HG03520 (cell line): Measurements from ENCODE around the gene TXNRD1.

ENCODE experiments used
- ATAC-seq: cut with Tn5 transposase; IDR thresholded peaks from one replicate; pipeline ENCODE4 v1.9.1; 2021; ENCODE audit warnings: mild to moderate bottlenecking, moderate library complexity; ENCODE audit not compliant: unreplicated experiment

Gene TXNRD1

GRCh38 chr12:104347374-104348075 lies 131.9 kb downstream of the TXNRD1 start:
- no peak for ATAC-seq

DNA sequence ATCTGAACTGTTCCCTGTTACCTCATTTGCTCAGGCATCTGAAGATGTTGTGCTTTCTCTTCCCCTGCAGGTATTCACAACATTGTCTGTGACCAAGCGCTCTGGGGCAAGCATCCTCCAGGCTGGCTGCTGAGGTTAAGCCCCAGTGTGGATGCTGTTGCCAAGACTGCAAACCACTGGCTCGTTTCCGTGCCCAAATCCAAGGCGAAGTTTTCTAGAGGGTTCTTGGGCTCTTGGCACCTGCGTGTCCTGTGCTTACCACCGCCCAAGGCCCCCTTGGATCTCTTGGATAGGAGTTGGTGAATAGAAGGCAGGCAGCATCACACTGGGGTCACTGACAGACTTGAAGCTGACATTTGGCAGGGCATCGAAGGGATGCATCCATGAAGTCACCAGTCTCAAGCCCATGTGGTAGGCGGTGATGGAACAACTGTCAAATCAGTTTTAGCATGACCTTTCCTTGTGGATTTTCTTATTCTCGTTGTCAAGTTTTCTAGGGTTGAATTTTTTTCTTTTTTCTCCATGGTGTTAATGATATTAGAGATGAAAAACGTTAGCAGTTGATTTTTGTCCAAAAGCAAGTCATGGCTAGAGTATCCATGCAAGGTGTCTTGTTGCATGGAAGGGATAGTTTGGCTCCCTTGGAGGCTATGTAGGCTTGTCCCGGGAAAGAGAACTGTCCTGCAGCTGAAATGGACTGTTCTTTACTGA lies 132.9 kb downstream of the TXNRD1 start:
- no peak for ATAC-seq

- ATAC-seq, result no peak
These were observed 133.5 kb downstream of the TXNRD1 start for GRCh38 chr12:104348994-104349494.

DNA sequence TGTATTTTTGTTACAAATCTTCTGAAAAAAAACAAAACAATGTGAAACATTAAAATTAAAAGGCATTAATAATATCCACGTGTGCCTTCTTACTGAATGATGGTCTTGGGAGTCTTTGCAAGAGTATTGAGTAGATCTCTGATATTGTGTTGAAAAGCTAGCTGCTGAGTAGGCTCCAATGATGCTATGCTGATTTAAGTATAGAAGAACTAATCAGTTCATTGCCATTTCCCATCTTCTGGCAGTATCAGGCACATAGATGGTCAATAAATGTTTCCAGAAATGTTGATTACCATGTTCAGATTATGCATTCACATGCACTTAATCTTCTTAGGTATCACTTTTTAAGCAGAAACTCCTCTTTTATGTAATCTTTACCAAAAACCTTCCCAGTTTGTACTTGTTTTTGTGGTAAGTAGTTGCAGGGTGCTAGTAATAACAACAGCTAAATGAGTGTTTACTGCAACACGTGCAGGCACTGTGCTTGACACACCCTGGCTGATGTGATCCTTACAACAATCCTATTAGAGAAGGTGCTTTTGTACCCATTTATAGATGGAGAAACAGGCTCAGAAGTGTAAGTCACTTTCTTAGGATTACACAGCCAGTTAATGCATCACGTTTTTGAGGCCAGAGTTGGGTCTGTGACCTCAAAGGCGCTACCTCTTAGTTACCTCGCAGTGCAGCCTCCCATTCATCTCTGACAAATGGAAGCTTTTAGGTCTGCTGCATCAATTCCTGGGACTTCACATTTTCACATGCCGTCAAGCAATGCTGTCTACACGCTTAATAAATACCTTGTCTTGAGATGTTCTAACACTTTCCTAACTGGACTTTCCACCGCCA lies 134.9 kb downstream of the TXNRD1 start:
- no peak for ATAC-seq

- no peak for ATAC-seq
These were observed 135.7 kb downstream of the TXNRD1 start for GRCh38 chr12:104351057-104351983.

GRCh38 chr12:104352106-104352713 lies 136.6 kb downstream of the TXNRD1 start:
- no peak for ATAC-seq

GRCh38 chr12:104353012-104353981 lies 137.7 kb downstream of the TXNRD1 start:
- ATAC-seq, result no peak

GRCh38 chr12:104354167-104354867 lies 138.7 kb downstream of the TXNRD1 start:
- ATAC-seq, result no peak

- no peak for ATAC-seq
These were observed 139.4 kb downstream of the TXNRD1 start for GRCh38 chr12:104354868-104355570.

DNA sequence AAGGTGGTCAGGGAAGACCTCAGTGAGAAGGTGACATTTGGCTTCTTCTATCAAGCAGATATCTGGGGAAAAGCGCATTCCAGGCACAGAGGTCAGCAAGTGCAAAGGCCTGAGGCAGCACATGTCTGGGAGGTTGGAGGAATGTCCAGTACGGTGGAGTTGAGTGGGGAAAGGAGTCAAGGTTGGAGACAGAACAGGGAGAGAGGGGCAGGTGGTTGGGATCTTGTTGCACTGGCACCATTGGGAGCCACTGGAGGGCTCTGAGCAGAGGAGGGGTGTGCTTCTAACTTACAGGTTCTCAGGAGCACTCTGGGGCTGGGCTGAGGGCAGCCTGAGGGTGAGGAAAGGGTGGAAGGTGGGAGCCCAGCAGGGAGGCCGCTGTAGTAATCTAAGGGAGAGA lies 140.1 kb downstream of the TXNRD1 start:
- ATAC-seq, result no peak

GRCh38 chr12:104356231-104357115 lies 140.9 kb downstream of the TXNRD1 start:
- ATAC-seq, result no peak

DNA sequence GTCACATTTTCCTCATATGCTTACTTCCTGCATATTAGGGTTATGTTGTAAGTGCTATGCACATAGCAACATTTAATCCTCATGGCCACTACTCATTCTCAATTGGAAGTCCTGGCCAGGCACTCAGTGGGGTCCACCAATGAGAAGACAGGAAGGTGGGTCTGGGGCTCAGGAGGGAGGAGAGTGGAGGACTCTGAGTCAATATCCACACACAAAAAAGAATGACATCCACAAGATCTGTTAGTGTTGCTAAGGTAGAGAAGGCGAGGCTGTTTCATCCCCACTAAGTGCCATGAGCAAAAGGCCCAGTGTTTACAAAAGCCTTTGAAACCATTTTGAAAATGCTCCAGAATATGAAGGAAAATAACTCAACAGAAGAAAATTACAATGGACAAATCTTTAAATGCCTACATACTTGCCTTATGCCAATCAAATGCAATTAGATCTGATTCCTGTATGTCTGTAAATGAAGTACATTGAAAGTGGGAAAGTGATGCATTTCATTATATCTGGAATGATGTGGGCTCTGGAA lies 141.9 kb downstream of the TXNRD1 start:
- ATAC-seq, result no peak

DNA sequence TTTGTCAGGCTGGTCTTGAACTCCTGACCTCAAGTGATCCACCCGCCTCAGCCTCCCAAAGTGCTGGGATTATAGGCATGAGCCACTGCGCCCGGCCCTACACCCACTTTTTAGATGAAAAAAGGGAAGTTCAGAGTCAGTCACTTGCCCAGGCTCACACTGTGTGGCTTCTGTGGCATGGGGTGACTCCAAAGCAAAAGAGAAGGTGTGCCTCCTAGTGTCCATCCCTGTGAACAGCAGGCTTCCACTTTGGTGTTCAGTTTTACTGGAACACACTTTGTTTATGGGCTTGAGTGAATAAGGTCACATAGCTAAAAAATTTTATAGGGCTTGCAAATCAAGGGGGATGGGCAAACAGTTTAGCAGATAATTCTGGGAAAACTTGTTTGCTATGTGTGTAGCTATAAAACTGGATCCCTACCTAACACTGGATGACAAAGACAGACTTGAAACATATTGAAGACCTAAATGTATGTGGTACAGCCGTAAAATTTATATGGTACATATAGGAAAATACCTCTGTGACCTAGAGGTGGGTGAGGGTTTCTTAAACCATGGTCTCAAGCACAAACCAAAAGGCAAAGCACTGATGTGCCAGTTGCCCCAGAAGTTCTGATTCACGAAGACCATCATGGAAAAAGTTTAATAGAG lies 142.9 kb downstream of the TXNRD1 start:
- peak; percentile 81 for ATAC-seq

DNA sequence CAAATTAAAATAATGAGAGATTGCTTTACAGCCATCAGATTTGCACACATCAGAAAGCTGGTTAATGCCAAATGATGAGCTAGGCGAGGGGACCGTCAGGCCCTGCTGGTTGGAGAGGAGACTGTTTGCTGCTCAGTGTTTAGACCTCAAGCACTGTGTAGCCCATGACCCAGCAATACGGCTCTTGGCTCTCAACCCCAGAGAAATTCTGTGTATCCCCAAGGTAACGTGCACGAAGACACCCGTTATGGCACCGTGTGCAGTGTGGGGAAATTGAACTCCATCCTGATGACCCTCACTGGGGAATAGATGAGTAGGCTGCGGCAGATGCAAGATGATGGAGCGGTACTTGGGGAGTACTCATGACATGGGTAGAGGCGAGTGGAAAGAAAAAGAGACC lies 143.6 kb downstream of the TXNRD1 start:
- no peak for ATAC-seq

DNA sequence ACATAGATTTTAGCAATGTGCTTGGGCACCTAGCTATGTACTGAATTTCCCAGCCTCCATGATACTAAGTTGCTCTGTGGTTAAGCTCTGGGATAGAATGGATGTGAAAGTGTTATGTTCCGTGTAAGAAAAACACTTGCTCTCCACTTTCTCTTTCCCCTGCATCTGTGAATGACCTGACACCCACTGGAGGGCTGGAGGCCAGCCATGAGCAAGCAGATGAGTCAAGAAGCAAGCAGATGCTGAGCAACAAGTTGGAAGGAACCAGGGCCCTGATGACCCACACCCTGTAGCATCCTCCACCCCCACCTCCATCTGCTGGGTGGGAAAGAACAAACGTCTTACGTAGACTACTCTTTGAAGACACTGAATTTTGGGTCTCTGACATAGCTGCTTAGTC lies 144.6 kb downstream of the TXNRD1 start:
- ATAC-seq, result no peak
